ENCODE measurements around the gene SLC39A11. TPM values are rescaled to one million over a fixed set of nuclear protein-coding genes. Genes with fewer than 3 reads are reported as not detected.
A peak's percentile ranks its signal among the peaks of the same experiment; 100 is the strongest.

The SLC39A11 gene
- total and polyA plus RNA-seq, 3 donors from 2014 or later, result 11.4 to 18.6 (median 18.0) TPM

DNA sequence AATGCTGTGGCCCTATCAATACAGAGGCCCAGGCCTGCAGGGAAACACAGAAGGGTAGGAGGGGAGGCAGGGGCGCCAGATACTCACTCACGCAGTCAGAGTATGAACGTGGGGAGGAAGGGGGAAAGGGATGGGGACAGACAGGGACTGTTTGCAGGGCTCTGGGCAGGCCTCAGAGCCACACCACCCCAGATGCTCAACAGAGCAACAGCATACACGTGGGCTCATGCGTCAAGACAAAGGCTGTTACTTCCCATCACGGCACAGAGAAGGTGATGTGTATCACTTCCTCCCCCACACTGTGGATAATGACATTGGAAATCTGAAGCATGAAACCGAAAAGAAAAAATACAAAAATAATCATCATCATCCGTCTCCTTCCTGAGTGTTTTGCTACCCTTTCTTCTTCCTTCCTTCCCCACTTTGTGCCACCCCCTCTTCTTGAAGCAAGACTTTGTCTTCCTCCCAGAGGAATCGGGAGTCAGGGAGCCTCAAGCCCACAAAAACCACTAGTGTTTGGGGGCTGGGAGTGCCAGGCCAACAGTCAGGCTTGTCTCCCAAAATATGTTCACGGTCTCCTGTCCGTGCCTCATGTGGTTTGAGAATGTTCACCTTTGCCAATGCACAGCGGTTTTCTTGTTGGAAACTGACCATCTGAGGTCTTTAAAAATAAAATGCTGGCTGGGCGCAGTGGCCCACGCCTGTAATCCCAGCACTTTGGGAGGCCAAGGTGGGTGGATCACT lies 20.1 kb downstream of the SLC39A11 start:
- no peak for DNase-seq
- no peak for TF ChIP-seq POLR2A (IDR thresholded peaks at IDR 0.05)
- no peak for TF ChIP-seq CTCF (IDR thresholded peaks at IDR 0.05)
- Histone ChIP-seq H3K4me1 (peaks cover 11% of the 10 kb centered on the region), H3K36me3 (ENCODE audit: low read depth, missing control alignments) (no peaks in the 10 kb centered on the region), H3K4me3 (no peak overlapping the region), H3K9me3 (no peaks in the 10 kb centered on the region), H3K27ac (no peak overlapping the region), H3K27me3 (no peaks in the 10 kb centered on the region)
- WGBS, 2 donors, result 81 to 92% methylated on average over 14 of the region's 14 CpGs
- intact Hi-C loops (cut with DNase I; ENCODE audit: low total_unique reads), result no loop called here

GRCh38 chr17:73071066-73071999 lies 21.2 kb downstream of the SLC39A11 start:
- Histone ChIP-seq H3K27ac (no peak overlapping the region), H3K36me3 (ENCODE audit: low read depth, missing control alignments) (no peaks in the 10 kb centered on the region), H3K4me3 (no peak overlapping the region), H3K9me3 (no peaks in the 10 kb centered on the region), H3K27me3 (no peaks in the 10 kb centered on the region), H3K4me1 (peaks cover 11% of the 10 kb centered on the region)
- DNase-seq, result no peak
- 88 to 90% methylated on average over 8 of the region's 8 CpGs for WGBS, 2 donors
- intact Hi-C loops (cut with DNase I; ENCODE audit: low total_unique reads), result no loop called here
- TF ChIP-seq CTCF (IDR thresholded peaks at IDR 0.05) (no peak), POLR2A (IDR thresholded peaks at IDR 0.05) (no peak)

- TF ChIP-seq POLR2A (IDR thresholded peaks at IDR 0.05) (no peak), CTCF (IDR thresholded peaks at IDR 0.05) (no peak)
These were observed 22.6 kb downstream of the SLC39A11 start for GRCh38 chr17:73069841-73070240.

GRCh38 chr17:73069164-73069770 lies 23.2 kb downstream of the SLC39A11 start:
- Histone ChIP-seq H3K9me3 (no peaks in the 10 kb centered on the region), H3K27me3 (no peaks in the 10 kb centered on the region), H3K4me1 (peaks cover 11% of the 10 kb centered on the region), H3K4me3 (no peak overlapping the region), H3K36me3 (ENCODE audit: low read depth, missing control alignments) (no peaks in the 10 kb centered on the region), H3K27ac (no peak overlapping the region)
- no peak for TF ChIP-seq CTCF (IDR thresholded peaks at IDR 0.05)
- no peak for TF ChIP-seq POLR2A (IDR thresholded peaks at IDR 0.05)
- peak; percentile 48 for DNase-seq
- WGBS, 2 donors, result 64% methylated on average over 5 of the region's 5 CpGs
- intact Hi-C loops (cut with DNase I; ENCODE audit: low total_unique reads), result no loop called here

More at GRCh38 chr17:73069841-73070240, 22.6 kb downstream of the SLC39A11 start:
- H3K36me3 ChIP-seq (ENCODE audit: low read depth, missing control alignments), result no peaks in the 10 kb centered on the region
- no peak overlapping the region for H3K27ac ChIP-seq
- no peak for DNase-seq
- no peak overlapping the region for H3K4me3 ChIP-seq
- peaks cover 11% of the 10 kb centered on the region for H3K4me1 ChIP-seq
- intact Hi-C loops (cut with DNase I; ENCODE audit: low total_unique reads), result no loop called here
- H3K27me3 ChIP-seq, result no peaks in the 10 kb centered on the region
- 86 to 90% methylated on average over 3 of the region's 3 CpGs for WGBS, 2 donors
- no peaks in the 10 kb centered on the region for H3K9me3 ChIP-seq

All from testis (tissue), 3 donors.